ENCODE data around the gene PAGE4.

PAGE4 gene, protein sequence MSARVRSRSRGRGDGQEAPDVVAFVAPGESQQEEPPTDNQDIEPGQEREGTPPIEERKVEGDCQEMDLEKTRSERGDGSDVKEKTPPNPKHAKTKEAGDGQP

DNA sequence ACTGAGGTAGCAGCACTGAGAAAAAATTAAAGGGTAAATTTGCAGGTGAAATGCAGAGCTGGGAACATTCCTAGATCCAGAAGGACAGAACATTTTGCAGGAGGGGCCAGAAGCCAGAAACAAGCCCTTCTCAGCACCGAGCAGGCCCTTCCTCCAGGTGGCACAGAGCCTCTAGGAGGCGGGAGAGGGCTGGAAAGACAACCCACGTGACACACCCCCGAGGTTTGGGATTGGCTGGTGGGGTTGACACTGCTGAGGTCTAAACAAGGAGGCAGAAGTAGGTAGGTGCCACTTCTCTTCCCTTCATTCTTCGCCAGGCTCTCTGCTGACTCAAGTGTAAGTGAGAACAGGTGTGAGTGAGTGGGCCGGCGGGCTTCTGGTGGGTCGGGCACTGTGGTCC lies at the start of gene PAGE4:
TSS of gene PAGE4 (plus strand) at position 288 of the 400 bp plus-strand sequence. CDS start 1,126 bp downstream, outside the sequence.
- DNase-seq (ENCODE audit: low read depth), result no peak

DNA sequence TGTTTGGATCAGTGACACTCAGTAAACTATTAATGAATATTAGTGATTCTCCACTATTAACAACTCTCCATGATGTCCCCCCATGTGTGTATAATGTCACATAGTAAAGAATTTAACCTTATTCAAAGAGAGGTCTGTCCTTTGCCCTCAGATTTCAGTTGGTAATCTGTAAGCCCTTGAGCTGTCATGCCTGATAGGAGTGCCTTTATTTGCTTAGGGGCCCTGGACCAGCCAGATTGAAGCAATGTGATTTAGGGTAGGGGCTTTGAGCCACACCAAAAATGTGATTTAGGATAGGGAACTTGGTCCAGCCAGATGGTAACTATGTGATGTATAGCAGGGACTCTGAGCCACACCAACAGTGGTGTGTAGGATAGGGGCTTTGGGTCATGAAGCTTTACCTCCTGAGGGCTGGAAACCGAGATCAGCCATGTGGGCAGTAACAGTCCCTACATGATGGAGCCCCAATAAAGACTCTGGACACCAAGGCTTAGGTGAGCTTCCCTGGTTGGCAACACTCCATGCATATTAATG lies 44.3 kb upstream of the PAGE4 start:
- no peak for DNase-seq (ENCODE audit: low read depth)

DNA sequence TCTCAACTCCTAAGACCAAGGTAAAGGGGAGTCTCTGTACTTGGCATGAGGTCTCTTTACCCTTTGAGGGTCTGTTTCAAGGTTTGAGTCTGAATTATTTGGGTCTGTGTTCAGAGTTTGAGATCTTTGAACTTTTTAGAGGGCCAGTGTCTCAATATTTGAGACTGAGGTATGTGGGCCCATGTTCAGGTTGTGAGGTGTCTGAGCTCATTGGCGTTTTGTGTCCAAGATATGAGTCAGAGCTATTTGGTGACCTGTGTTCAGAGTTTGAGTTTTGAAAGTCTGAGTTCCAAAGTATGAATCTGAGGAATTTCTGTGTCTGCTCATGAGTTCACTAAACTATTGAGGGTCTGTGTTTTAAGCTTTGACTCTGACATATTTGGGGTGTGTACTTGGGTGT lies 36.7 kb upstream of the PAGE4 start:
- DNase-seq (ENCODE audit: low read depth), result no peak

DNA sequence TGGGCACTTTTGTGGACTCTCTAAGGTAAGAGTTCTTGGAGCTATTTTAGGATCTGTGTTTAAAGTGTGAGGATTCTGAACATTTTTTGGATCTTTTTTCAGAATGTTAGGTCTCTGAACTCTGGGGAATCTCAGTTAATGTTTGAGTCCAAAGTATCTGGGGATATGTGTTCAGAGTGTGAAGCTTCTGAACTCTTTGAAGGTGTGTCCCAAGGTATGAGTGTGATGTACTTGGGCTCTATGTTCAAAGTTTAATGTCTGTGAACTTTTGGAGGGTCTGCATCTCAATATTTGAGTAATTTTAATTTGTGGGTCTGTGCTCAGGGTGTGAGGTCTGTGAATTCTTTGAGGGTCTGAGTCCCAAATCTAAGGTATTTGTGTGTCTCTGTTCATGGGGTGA lies 35.4 kb upstream of the PAGE4 start:
- DNase-seq (ENCODE audit: low read depth), result no peak

DNA sequence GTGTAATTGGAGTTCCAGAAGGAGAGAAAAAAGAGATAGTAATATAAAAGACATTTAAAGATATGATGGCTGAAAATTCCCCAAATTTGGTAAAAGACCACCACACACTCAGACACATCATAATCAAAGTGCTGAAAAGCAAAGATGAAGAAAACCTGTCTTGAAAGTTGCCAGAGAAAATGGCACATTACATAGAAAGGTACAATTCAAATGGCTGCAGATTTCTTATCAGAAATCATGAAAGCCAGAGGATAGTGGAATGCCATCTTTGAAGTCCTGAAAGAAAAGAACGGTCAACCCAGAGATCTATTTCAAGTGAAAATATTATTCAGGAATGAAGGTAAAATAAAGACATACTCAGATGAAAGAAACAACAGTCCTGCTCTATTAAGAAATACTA lies 29.3 kb upstream of the PAGE4 start:
- DNase-seq (ENCODE audit: low read depth), result no peak

DNA sequence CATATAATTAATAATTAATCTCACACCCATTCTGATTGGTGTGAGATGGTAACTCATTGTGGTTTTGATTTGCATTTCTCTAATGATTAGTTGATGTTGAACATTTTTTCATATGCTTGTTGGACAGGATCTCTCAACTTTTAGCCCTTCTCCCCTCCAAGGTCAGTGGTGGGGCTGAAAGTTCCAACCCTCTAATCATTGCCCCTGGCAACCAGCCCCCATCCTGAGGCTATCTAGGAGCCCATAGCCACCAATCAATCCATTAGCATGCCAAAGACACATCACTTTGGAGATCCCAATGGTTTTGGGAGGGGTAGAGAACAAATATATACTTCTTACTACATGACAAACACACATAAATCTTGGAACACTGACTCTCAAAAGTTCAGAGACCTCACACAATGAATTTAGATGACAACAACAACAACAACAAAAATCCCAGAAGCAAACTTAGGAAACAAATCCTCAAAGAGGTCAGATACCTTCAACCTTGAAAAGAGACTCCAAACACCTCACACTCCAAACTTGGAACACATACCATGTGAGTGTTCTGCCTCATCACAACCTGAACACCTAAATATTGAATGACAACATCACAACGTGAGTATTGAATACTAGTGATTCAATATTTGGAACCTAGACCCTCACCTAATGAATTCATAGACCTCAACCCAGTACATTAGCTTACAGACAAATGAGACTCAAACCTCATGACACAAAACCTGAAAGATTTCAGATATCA lies 19.0 kb upstream of the PAGE4 start:
- no peak for DNase-seq (ENCODE audit: low read depth)

DNA sequence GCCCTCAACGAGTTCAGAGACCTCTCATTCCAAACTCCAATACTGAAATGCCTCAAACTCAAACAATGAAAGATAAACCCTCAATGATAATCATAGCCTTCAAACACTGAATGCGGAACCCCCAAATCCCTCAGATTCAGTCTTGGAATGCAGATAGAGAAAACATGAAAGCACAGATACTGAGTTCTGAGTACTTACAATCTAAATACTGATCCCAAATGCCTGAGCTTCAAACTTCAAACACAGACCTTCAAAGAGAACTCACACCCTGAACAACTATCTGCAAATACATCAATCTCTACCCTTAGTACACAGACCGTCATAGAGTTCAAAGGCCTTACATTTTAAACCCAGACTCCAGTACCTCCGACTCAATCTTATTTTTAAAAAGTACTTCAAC lies 16.9 kb upstream of the PAGE4 start:
- DNase-seq (ENCODE audit: low read depth), result no peak

DNA sequence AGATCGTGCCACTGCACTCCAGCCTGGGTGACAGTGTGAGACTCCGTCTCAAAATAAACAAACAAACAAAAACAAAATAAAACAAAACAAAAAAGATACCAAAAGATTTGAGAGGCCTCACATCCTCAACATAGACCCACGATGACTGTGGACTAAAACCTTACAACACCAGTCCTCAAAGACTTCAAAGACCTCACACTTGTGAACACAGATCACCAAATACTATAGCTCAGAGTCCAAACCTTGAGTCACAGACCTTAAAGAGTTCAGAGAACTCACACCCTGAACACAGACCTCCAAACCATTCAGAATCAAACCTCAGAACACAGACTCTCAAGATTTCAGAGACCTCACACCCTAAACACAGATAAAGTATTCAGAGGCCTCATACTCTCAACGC lies 12.7 kb upstream of the PAGE4 start:
- DNase-seq (ENCODE audit: low read depth), result no peak

DNA sequence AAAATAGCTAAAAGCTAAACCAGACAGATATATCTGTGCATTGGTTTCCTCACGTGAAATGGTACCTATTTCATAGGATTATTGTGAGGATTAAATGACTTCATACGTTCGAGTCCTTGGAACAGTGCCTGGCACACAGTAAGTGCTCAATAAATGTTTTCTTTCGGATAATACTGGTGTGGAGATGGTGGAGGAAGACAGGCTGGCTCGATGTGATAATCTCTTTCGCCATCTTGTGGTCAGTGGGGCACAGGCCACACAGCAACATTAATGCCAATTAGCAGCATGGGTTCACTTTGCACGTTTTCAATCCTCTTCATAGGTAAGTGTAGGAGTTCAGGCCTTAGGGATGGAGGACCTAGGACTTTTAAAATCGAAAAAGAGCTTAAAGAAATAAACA lies 9.3 kb downstream of the PAGE4 start:
- no peak for DNase-seq (ENCODE audit: low read depth)

DNA sequence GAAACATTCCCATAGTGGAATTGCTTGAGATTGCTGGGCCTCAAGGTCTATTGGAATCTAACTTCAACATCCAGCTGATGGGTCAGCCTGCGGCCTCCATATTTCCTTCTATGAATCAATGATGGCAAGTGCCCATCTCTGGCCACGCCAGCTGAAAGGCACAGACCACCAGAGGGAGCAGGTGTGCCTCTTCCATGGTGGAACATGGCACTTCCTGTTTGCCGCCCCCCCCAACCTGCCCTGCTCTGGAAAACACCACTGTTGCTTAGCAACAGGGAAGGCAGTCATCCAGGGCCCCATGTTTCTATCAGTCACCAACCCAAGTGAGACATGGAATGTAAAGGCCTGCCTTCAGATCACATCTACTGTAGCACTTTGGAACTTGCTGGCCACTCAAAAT lies 11.6 kb downstream of the PAGE4 start:
- peak; percentile 29 for DNase-seq (ENCODE audit: low read depth)

DNA sequence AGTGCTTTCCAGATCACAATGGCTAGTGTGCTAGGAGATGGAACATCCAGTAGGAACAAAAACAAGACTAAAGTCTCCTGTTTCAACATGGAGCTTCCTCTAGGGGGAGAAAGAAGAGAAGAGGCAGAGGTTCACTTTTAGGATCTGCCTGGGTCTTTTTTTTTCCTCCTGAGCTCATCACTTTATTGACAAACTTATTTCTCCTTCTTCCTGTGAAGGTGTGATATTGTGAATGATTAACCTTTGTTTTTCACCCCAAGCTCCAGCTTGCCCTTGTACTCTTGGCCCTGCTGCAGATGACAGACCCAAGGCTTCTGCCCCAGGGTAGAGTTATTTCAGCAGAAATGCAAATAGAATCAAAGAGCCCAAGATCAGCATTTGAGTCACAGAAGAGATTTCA lies 13.5 kb downstream of the PAGE4 start:
- DNase-seq (ENCODE audit: low read depth), result no peak

DNA sequence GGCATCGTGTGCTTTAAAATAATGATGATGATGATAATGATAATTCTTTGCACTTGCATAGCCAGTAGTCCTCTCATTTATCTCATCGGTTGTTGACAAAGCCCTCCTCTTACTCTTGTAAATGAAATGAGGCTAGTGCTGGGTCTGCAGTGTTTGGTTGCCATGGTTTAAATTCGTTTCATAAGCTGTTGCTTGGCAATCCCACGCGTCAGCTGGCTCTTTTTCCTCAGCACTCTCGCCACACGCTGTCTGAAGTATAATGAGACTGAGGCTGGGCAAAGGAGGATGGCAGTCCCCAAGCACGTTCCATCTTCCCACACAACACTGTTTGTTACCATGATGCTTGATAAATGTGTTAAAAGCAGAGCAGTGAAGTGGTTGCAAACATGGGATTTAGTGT lies 15.5 kb downstream of the PAGE4 start:
- DNase-seq (ENCODE audit: low read depth), result no peak

DNA sequence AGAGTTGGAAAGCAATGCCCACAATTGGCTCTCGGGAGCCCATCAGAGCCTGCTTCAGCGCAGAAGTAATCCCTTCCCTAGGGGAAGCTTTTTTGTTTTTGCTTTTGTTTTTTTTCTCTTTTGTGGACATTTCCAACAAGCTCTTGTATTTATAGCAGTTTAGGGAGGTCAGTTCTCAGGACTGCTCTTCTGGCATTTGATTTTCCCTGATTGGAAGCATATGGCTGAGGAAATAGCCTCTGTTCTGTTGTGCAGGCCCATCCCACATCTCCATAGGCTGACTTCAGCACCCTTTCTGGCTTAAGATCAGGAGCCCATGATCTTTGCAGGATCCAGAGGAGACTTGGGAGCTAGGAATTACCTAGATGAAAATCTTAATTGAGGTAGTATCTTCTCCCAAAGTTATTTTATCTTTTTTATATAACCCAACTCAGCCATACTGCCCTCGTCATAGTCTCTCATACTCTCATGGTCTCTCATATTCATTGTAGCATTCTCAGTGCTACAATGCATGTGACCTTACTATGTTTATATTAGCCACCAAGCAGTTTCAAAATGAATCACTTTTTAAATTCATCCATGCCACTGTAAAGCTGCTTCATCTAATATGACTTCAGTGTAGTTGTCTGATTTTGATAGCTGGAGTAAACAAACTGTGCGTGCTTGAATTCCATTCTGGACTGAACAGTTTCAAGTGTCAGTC lies 16.7 kb downstream of the PAGE4 start:
- DNase-seq (ENCODE audit: low read depth), result no peak

DNA sequence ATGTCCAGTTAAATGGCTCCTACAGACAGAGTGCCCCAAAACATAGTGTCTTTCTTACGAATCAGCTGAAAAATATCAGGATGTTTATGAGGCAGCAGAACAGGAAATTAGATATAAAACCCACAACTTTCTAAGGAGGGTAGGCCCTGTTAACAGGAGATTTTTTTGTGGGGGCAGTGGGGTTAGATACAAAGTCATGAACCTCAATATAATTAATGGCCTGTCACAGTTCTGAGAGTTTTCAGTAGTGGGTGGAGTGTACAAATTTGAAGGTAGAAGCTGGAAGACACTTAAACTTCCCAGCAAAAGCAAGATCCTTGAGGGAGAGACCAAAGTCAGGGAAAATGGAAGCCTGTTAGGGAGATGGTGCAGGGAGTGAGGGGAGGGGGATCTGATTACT lies 17.4 kb downstream of the PAGE4 start:
- no peak for DNase-seq (ENCODE audit: low read depth)

DNA sequence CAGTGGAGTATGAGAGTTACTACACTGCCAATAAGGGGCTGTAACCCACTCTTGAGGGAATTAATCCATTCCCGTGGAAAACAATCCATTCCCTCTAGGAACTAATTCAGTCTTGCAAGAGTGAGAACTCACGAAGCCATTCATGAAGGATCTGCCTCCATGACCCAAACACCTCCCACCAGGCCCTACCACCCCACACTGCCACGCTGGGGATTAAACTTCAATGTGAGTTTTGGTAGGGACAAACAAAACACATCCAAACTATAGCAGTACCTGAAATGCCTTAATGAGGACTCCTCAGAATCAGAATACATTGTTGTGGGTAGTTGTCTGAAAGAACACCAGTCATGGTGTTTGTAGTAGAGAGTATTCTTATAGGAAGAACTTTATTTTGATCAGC lies 19.2 kb downstream of the PAGE4 start:
- DNase-seq (ENCODE audit: low read depth), result no peak

DNA sequence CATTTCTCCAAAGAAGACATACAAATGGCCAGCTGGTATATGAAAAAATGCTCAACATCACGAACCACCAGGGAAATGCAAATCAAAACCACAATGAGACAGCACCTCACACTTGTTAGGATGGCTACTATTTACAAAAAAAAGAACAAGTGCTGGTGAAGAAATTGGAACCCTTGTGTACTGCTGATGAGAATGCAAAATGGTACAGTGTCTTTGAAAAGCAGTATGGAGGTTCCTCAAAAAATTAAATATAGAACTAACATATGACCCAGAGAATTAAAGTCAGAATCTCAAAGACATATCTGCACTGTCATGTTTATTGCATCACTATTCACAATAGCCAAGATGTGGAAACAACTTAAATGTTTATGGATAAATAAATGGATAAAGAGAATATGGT lies 20.9 kb downstream of the PAGE4 start:
- DNase-seq (ENCODE audit: low read depth), result no peak

DNA sequence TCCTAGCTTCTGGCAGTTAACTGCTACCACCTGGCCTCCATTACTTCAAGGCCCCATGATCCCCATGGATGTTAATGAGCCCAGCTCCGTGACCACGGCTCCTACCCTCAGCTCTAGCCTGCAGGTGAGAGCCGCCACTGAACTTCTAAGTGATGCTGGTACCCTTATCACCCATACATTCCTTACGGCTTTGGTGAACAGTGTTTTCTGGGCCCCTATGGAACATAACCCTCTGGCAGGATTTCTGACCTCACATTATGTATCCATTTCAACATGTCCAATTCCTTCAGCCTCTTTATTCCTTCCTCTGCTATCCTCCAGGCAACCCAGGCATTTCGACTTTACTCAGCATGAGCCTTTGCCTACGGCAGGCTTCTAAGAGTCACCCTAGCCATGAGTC lies 24.6 kb downstream of the PAGE4 start:
- DNase-seq (ENCODE audit: low read depth), result no peak

DNA sequence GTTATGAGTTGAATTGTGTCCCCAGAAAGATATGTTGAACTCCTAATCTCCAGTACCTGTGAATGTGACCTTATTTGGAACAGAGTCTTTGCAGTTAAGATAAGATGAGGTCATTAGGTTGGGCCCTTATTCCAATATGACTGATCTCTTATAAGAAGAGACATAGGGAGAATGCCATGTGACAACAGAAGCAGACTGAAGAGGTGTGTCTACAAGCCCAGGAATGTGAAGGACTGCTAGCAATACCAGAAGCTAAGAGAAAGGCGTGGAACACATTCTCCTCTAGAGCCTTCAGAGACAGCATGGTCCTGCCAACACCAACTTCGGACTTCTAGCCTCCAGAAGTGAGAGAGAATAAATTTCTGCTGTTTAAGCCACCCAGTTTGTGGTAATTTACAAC lies 27.7 kb downstream of the PAGE4 start:
- DNase-seq (ENCODE audit: low read depth), result no peak

DNA sequence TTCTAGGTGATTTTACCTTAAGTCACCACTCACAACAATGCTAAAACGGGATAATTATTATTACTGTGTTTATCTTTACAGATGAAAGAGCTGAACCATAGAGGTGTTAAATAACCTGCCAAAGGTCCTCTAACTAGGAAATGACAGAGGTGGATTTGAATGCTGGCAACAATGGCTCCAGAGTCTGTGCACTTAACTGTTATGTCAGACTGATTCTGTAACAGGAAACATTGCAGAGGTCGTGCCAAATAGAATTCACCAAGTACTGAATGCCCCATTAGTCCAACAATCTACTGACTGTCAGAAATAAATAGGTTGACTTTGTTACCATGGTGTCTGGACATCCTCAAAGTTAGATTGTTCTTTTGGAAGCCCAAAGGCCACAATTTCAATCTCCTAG lies 29.2 kb downstream of the PAGE4 start:
- DNase-seq (ENCODE audit: low read depth), result no peak

DNA sequence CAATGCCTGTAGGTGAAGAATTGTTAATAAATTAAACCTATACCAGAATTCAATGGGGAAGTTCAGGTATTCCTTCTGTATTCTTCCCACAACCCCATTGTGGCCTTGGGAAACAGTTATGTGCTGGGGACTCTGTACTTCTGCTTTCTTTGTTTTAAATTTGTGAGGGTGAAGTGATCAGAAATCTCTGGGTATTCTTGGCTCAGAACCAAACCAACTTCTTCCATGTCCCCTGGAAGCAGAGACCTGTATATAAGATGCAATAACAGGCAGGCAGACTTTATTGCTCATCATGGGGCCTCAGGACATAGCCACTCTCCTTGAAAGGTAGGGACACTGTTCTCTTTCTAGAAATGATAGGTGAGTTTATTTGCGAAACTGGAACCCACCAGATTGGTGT lies 30.4 kb downstream of the PAGE4 start:
- DNase-seq (ENCODE audit: low read depth), result no peak

DNA sequence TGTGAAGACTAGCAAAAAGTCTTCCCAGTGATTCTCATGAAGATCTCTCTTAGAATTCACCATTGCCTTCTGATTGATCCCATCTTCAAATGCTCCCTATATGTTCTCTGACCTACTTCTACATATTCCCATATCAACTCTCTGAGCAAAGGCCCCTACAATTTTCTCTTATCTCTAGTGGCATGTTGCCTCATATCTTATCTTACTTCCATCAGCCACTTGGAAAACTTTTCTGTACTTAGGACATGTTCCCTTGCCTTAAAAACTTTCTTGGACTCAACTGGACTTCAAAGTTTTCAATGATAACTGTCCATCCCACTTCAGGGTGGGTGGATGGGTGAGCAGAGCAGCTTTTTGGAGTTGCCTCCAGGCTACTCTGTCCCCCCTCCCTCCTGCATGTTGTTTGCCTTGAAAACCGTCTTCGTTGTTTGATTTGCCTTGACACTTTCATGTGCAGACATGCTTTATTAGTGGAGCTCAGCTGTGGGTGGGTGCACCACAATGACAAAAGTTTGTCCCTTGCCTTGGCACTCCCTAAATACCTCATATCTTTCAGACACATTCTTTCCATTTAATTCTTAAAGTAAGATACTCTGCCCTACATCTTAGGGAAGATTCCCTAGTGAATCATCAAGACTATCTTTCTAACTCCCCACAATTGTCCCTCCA lies 31.9 kb downstream of the PAGE4 start:
- DNase-seq (ENCODE audit: low read depth), result no peak

DNA sequence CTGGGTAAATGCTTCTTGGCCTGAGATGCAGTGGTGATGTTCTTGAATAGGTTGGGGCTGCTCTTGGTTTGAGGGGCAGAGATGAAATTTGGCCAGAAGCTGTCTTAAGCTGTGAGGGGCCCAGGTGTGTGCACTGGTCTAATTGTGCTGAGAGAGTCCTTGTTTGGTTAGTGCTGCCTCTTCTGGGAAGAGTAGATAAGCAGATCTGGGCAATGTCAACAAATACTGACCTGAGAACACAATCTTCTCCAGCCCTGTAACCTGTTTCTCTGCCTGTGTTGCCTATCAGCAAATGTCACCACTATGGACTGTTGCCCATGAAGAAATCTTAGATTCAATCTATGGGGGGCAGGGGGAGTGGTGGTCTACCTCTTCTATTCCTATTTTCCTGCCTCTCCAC lies 33.0 kb downstream of the PAGE4 start:
- no peak for DNase-seq (ENCODE audit: low read depth)

DNA sequence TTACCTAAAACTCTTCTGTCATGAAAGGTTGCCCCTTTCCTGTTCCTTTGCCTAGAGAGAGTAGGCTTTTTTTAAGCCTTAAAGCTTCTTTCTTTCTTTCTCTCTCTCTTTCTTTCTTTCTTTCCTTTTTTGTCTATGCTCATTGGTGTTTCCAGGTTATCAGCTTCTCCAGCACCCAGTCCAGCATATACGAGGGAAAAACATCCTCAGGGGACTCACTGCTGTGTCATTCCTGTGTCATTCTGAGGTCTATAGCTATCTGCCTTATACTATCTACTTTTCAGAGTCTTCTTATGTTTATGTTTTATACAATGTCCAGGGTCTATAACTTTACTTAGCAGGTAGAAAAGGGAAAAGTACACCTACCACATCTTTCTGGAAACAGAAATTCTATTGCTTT lies 39.6 kb downstream of the PAGE4 start:
- DNase-seq (ENCODE audit: low read depth), result no peak
